NCI-H345 (cell line): Measurements from ENCODE around the gene FGGY.

ENCODE experiments used
- DNase-seq: peaks from one replicate; lab custom pipeline; 2025; lab: John Stamatoyannopoulos, UW

FGGY gene

DNA sequence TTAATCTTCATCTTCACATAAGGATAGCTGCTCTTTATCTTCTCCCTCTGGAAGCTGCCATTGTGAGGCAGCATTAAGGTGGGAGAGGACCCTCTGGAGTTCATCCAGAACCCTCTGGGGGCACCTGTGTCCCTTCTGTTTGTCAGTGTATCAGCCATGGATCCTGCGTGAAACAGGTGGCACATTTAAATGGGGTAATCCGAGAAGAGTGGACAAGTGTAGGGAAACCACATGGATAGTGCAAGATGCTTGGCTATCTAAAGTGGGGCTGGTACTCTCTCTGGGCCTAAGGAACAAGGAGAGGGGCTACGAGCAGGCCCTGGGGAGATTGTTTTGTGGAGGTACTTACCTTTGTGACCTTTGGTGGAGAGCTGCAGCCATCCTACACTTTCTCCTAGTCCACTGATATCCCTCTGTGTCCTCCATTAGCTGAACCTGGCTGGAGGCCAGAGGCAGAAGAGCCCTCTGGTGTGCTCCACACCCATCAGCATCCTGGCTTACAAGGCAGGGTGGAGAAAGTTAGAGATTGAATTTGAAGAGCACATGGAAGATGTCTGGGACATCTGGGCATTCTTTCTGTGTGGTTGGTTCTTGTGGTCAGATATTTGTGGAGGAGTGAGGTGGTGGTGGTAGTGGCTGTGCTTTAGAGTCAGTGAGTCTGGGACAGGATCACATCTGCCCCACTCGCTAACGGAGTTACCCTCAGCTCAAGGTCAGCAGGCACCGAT lies 117.7 kb downstream of the FGGY start:
- no peak for DNase-seq

DNA sequence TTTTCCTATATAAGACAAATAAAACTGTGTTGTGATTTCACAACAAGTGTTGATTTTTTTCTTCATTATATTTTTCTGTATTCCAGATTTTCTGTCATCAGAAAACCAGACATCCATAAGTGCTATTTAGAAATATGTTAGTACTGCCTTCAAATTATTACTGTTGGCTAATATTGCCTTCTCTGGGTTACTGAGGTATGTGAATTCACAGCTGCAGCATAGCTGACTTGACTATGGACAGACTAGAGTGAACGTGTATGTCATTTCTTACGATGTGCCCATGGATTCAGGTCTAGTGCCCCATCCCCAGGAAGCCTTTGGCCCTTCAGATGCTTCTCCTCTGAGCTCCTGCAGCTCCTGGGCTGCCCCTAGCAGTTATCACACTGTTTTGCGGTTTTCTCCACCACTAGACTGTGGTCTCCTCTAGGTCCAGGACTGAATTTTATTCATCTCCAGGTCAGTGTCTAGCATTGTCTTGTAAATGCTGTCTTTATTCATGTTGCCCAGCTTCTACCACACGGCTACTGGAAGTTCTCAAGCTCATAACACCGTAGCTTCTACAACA lies 118.5 kb downstream of the FGGY start:
- DNase-seq, result no peak

DNA sequence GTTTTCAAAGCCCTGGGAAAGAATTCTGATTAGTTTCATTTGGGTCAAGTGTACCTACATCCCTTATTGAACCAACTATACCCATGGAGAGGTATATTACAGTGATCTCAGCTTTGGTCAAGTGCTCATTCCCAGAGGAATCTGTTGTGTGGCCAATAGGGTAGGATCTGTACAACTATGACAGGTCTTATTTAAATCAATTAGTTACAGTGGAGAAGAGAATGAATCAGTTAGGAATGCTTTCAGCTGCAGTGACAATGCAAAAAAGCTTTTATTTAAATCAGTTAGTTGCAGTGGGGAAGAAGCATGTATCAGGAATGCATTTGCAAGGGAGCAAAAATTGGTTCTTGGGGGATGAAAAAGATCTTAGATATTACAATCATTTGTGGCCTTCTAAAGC lies 119.0 kb downstream of the FGGY start:
- DNase-seq, result no peak

- DNase-seq, result no peak
Measured at GRCh38 chr1:59417406-59417805, 120.5 kb downstream of the FGGY start.

GRCh38 chr1:59418363-59419144 lies 121.7 kb downstream of the FGGY start:
- DNase-seq, result no peak

GRCh38 chr1:59419361-59420140 lies 122.7 kb downstream of the FGGY start:
- DNase-seq, result no peak

DNA sequence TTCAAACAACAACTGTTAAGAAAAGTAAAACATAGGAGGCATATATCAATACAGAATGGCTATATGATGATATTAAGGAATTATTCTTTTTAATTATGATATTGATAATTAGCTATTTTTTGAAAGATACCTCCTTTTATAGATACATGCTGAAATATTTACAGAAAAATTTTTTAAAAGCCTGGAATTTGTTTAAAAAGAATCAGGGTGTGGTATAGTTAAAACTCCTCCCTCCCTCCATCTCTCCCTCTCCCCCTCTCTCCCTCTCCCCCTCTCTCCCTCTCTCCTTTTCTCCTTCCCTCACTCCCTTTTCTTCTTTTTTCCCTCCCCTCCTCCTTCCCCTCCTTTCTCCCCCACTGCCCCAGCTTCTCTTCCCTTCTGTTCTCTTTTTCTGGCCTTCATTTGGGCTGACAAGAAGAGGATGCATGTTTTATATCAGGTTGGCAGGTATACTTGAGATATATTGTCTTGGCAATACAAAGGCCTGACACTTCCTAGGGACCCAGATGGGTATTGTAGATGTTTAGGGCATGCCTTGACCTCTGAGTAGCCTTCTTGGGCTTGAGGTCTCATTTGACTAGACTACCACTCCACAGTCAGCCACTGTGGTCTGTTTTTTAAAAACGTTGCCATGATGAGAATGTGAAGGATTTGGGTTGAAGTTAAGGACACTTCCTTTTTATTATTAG lies 124.5 kb downstream of the FGGY start:
- no peak for DNase-seq

- DNase-seq, result peak; percentile 2
Measured at GRCh38 chr1:59422921-59423575, 126.2 kb downstream of the FGGY start.

- DNase-seq, result no peak
Measured at GRCh38 chr1:59427155-59427554, 130.3 kb downstream of the FGGY start.

DNA sequence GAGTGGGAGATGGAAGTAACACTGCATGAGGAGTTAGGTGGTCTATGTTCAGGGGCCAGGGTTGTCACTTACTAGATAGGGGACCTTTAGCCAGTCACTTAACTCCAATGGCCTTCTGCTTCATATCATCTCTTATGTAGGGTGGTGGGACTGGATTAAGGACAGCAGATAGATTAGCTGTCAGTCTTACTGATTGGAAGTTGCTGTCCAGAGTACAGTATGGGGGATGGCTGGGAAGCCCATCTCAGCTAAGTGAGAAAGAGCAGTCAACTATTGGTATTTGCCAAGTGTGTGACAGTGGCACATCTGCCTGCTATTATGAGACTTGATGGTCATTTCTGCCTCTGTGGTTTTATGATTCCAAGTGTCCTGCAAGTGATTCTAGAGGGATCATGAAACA lies 130.9 kb downstream of the FGGY start:
- no peak for DNase-seq

DNA sequence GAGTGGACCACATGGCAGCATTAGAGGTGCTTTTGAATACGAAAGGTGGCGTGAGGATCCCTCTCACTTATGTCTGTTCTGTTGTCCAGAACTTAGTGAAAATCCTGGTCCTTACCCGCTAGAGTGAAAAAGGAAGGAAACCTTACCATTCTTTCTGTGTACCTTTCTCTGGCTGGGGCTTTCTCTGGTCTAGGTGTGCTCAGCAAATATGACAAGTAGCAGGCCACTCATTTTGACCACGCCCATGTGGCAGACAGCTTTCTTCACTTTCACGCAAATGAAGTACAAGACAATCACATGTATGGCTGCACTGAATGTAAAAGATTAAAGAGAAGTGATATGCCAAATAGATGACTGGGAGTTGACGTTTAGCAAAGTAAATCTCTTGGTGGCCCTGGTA lies 131.9 kb downstream of the FGGY start:
- DNase-seq, result no peak

GRCh38 chr1:59429656-59430055 lies 132.8 kb downstream of the FGGY start:
- DNase-seq, result no peak

GRCh38 chr1:59431566-59432294 lies 134.8 kb downstream of the FGGY start:
- DNase-seq, result no peak

GRCh38 chr1:59432531-59433439 lies 135.9 kb downstream of the FGGY start:
- no peak for DNase-seq

DNA sequence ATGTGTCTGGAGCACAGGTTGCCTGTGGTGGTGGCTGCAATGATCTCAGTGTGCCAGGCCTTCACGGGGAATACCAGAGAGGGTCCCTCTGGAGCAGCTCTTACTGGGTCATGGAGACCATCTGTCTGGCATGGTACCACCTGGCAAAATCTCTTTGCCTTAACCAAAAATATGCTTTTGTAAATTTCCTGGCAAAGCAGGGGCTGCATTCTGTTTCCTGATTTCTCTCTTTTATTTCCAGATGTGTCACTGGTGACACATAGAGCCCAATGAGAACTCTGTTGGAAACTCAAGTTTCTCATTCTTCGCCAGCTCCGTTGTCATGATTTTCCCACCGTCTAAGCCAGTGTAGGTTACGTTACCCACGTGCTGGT lies 136.5 kb downstream of the FGGY start:
- no peak for DNase-seq

DNA sequence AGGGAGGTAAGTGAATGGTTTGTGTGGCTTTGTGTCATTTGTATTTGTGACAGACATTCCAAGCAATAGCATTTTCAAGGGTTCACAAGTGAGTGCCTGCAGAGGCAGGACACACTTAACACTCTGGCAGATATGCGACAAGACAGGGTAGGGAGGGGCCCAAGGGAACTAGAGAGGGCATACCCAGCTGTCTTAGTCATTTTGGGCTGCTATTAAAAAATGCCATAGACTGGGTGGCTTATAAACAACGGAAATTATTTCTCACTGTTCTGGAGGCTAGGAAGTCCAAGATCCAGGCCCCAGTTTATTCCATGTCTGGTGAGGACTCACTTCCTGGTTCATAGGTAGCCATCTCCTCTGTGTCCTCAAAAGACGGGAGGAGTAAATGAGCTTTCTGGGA lies 137.4 kb downstream of the FGGY start:
- no peak for DNase-seq

DNA sequence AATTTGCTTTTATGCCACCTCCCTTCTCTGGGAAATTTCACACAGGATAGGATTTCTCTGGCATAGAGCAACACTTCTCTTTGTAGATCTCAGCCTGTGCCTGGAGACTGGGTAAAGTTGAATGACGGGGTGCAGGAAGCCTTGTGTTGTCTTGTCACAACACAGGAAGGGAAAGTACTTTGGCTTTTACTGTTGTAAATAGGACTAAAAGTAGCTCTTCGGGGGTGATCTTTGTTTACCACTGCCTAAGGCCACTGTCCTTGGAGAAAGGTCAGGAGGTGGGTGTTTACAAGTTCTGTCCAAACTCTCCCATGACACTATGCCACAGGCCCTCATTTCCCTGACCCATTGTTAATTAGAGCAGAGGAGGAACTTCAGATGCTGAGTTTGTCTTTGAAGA lies 139.7 kb downstream of the FGGY start:
- no peak for DNase-seq

DNA sequence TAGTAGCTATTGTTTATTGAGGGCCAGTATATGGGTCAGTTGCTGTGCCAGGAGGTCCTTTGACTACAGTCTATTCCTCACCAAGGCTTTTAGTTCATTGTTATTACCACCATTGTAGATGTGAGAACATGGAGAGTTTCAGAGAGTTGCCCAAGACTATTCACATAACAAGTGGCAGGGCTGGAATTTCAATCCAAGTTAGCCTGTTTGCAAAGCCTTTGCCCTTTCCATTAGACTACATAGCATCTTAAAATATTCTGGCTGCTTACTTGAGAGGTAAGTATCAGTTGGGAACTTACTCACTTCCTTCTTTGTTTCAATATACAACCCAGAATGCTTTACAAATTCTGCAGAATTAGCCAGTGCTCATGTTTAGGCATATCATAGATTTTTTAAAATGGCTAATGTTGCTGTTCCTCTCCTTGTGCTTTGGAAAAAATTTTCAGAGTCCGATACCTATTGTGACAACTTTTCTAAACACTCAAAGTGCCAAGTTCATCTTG lies 141.2 kb downstream of the FGGY start:
- no peak for DNase-seq

DNA sequence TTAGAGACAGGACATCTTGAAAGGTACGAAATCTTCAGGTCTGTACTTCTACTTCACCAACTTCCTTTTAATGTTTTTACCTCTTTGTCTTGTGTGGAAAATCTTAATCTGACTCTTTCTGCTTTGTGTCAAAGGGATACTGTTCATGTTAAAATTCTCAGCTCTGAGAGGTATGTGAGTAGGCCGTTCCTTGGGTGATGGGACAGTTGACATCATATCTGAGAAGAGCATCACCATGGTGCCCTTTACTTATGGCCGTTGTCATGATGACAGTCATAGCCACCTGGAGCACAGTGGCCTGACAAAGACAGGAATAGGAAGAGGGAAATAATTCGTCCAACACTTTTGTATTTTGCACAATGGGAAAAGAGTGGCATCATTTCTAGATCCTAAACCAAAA lies 145.6 kb downstream of the FGGY start:
- no peak for DNase-seq
